Measurements from ENCODE around the gene ATP8B3.

DNA sequence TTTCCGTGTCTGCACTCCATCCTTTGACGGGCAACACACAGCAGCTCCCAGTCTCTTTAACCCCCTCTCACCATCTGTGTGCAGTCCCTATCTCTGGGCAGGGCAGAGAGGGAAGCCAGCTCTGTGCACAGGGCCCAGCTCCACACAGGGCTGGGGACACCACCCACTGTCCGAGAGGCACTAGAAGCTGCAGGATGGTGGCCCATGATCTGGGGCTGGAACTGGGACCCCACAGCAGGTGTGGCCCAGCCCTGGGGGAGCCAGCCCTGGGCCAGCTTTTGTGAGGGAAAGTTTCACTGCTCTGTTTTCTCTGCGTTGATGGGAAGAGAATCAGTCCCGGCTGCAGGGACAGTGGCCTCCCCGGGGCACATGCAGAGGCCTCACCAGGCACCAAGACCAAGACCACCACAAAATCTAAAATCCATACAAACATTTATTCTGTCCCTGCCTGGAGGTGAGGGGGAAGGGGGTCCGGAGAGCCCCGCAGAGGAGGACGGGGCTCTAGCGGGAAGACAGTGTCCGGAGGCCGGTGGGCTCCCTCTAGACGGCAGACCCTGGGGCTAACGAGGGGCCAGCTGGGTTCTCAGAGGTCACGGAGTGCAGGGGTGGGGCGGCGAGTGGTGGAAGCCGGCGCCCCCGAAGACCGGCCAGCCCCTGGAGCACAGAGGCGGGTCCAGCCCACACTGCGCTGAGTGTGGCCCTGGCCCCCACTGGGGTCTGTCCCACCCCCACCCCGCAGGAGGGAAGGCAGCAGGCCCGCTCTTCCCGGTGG lies 2.9 kb upstream of the ATP8B3 start:
- TF ChIP-seq, protein P1, sequence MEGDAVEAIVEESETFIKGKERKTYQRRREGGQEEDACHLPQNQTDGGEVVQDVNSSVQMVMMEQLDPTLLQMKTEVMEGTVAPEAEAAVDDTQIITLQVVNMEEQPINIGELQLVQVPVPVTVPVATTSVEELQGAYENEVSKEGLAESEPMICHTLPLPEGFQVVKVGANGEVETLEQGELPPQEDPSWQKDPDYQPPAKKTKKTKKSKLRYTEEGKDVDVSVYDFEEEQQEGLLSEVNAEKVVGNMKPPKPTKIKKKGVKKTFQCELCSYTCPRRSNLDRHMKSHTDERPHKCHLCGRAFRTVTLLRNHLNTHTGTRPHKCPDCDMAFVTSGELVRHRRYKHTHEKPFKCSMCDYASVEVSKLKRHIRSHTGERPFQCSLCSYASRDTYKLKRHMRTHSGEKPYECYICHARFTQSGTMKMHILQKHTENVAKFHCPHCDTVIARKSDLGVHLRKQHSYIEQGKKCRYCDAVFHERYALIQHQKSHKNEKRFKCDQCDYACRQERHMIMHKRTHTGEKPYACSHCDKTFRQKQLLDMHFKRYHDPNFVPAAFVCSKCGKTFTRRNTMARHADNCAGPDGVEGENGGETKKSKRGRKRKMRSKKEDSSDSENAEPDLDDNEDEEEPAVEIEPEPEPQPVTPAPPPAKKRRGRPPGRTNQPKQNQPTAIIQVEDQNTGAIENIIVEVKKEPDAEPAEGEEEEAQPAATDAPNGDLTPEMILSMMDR (IDR thresholded peaks at IDR 0.05): no peak
- TF ChIP-seq POLR2A (IDR thresholded peaks at IDR 0.05): no peak
